AG04449 (cell line): ENCODE data around the gene LRRN4.

Experiments used
- CTCF ChIA-PET: fragments of 350-600 bp; formaldehyde crosslinking; extraction: SDS; loops from one replicate; lab custom pipeline; 2021; ENCODE audit warnings: antibody characterized with exemption; lab: Yijun Ruan, JAX
- POLR2A ChIA-PET: fragments of 400-600, 350-600 bp; formaldehyde crosslinking; extraction: SDS; loops from one replicate; lab custom pipeline; 2020; ENCODE audit warnings: antibody characterized with exemption, inconsistent platforms; lab: Yijun Ruan, JAX
- DNase-seq: peaks from one replicate; pipeline ENCODE4 v3.0.0-alpha.2; 2010; ENCODE audit warnings: low read depth, low spot score
- H3K4me3 ChIP-seq: 2 replicates; pipeline ENCODE4 v1.5.1; 2011; ENCODE audit warnings: low read depth, mild to moderate bottlenecking, control low read depth, low read length
- CTCF ChIP-seq: IDR thresholded peaks from one replicate; pipeline ENCODE4 v1.5.1; 2011; ENCODE audit warnings: mild to moderate bottlenecking, moderate library complexity, low read length, control low read depth, inconsistent platforms; ENCODE audit not compliant: insufficient read depth; ENCODE audit errors: missing control alignments

Gene LRRN4

GRCh38 chr20:6079016-6079415 lies 25.2 kb upstream of the LRRN4 start:
- no peak for DNase-seq
- POLR2A ChIA-PET = no interaction called here
- H3K4me3 ChIP-seq = no peak overlapping the region
- TF ChIP-seq CTCF = no peak
- CTCF ChIA-PET = interaction anchor here (0.9 to 7.3 kb wide), 14 partner anchors 8 to 555 kb away, joined by 3 to 170 read pairs (median 4); no protein-coding TSS in a partner anchor

GRCh38 chr20:6075428-6076219 lies 21.8 kb upstream of the LRRN4 start:
- H3K4me3 ChIP-seq = no peak overlapping the region
- ChIA-PET POLR2A (no interaction called here), CTCF (interaction anchor here (0.6 to 7.3 kb wide), 11 partner anchors 8 to 544 kb away, joined by 3 to 170 read pairs (median 4); partner anchors contain the start of gene MCM8)
- no peak for TF ChIP-seq CTCF
- no peak for DNase-seq

GRCh38 chr20:6074784-6075183 lies 20.9 kb upstream of the LRRN4 start:
- POLR2A ChIA-PET = no interaction called here
- no peak for TF ChIP-seq CTCF
- H3K4me3 ChIP-seq = no peak overlapping the region
- no peak for DNase-seq
- CTCF ChIA-PET = interaction anchor here (0.6 to 7.3 kb wide), 22 partner anchors 8 to 563 kb away, joined by 3 to 170 read pairs (median 4); no protein-coding TSS in a partner anchor

- peak; percentile 42 for TF ChIP-seq CTCF
- CTCF ChIA-PET = interaction anchor here (0.8 to 7.3 kb wide), 20 partner anchors 9 to 562 kb away, joined by 3 to 170 read pairs (median 5); no protein-coding TSS in a partner anchor
- H3K4me3 ChIP-seq = no peak overlapping the region
- POLR2A ChIA-PET = no interaction called here
- DNase-seq = no peak
Observed at GRCh38 chr20:6074145-6074561, 20.3 kb upstream of the LRRN4 start.

GRCh38 chr20:6070829-6071695 lies 17.2 kb upstream of the LRRN4 start:
- POLR2A ChIA-PET = no interaction called here
- DNase-seq = no peak
- CTCF ChIA-PET = interaction anchor here (3.6 to 5.7 kb wide), 2 partner anchors 13 to 61 kb away, joined by 16 to 39 read pairs; no protein-coding TSS in a partner anchor
- H3K4me3 ChIP-seq = no peak overlapping the region
- TF ChIP-seq CTCF = no peak
